ENCODE data around the gene ZNF385D. TPM values are rescaled to one million over a fixed set of nuclear protein-coding genes. Genes with fewer than 3 reads are reported as not detected.

Gene ZNF385D
- total and polyA plus RNA-seq, 11 donors = 1.3 to 19.8 (median 7.9) TPM

- H3K27ac ChIP-seq = no peak overlapping the region
- no peaks in the 10 kb centered on the region for H3K27me3 ChIP-seq
- TF ChIP-seq POLR2A (IDR thresholded peaks at IDR 0.05) (no peak), CTCF (IDR thresholded peaks at IDR 0.05) (no peak)
- H3K4me1 ChIP-seq = peaks cover 0 to 12% (median 0%) of the 10 kb centered on the region in 12 donors
- intact Hi-C loops (cut with DNase I) = no loop called here
- 54 to 64% (median 58%) methylated on average over 2 of the region's 2 CpGs for WGBS, 4 donors
- ATAC-seq (no peak), DNase-seq (no peak)
- no peak overlapping the region for H3K4me3 ChIP-seq
- no peaks in the 10 kb centered on the region for H3K9me3 ChIP-seq
- no peaks in the 10 kb centered on the region for H3K36me3 ChIP-seq
Observed at GRCh38 chr3:21528291-21528995, 222.6 kb downstream of the ZNF385D start.

GRCh38 chr3:21526461-21526860 lies 224.5 kb downstream of the ZNF385D start:
- DNase-seq = no peak
- 75 to 90% (median 80%) methylated on average over 4 of the region's 4 CpGs for WGBS, 4 donors
- Histone ChIP-seq H3K9me3 (no peaks in the 10 kb centered on the region), H3K27ac (no peak overlapping the region), H3K27me3 (no peaks in the 10 kb centered on the region), H3K36me3 (no peaks in the 10 kb centered on the region), H3K4me3 (no peak overlapping the region), H3K4me1 (peaks cover 0 to 12% (median 0%) of the 10 kb centered on the region in 12 donors)
- no peak for ATAC-seq
- no peak for TF ChIP-seq CTCF (IDR thresholded peaks at IDR 0.05)
- no peak for TF ChIP-seq POLR2A (IDR thresholded peaks at IDR 0.05)
- intact Hi-C loops (cut with DNase I) = no loop called here

- Histone ChIP-seq H3K4me3 (no peak overlapping the region), H3K4me1 (peaks cover 0 to 14% (median 0%) of the 10 kb centered on the region in 12 donors), H3K27me3 (no peaks in the 10 kb centered on the region), H3K9me3 (no peaks in the 10 kb centered on the region), H3K27ac (no peak overlapping the region), H3K36me3 (no peaks in the 10 kb centered on the region)
- DNase-seq (no peak), ATAC-seq (no peak)
- intact Hi-C loops (cut with DNase I) = no loop called here
- TF ChIP-seq POLR2A (IDR thresholded peaks at IDR 0.05) (no peak), CTCF (IDR thresholded peaks at IDR 0.05) (no peak)
- WGBS, 4 donors = 33 to 45% (median 41%) methylated on average over 2 of the region's 2 CpGs
Observed at GRCh38 chr3:21524133-21524532, 226.9 kb downstream of the ZNF385D start.

- no peak for TF ChIP-seq CTCF (IDR thresholded peaks at IDR 0.05)
- TF ChIP-seq POLR2A (IDR thresholded peaks at IDR 0.05) = no peak
- no peak for DNase-seq
- no peaks in the 10 kb centered on the region for H3K9me3 ChIP-seq
- no peaks in the 10 kb centered on the region for H3K36me3 ChIP-seq
- WGBS, 4 donors = 54 to 62% (median 61%) methylated on average over 4 of the region's 4 CpGs
- ATAC-seq = no peak
- H3K27me3 ChIP-seq = no peaks in the 10 kb centered on the region
- no peak overlapping the region for H3K27ac ChIP-seq
- peaks cover 0 to 14% (median 0%) of the 10 kb centered on the region in 12 donors for H3K4me1 ChIP-seq
- no peak overlapping the region for H3K4me3 ChIP-seq
- intact Hi-C loops (cut with DNase I) = no loop called here
Observed at GRCh38 chr3:21520106-21520963, 230.7 kb downstream of the ZNF385D start.
